Calu3 (cell line): ENCODE results near the gene EPS8L2. TPM values are rescaled to one million over a fixed set of nuclear protein-coding genes. Genes with fewer than 3 reads are reported as not detected.

Source experiments
- Bru-seq: library from RNA; stranded (reverse); fragments of 400-500 nt; gene quantifications from one replicate; lab custom pipeline; 2021; lab: Mats Ljungman, UMichigan
- BruChase-seq, 2 experiments: library from RNA; stranded (reverse); fragments of 400-500 nt; gene quantifications; one replicate each; lab custom pipeline; 2021; lab: Mats Ljungman, UMichigan
- BruUV-seq: library from RNA; stranded (reverse); fragments of 400-500 nt; replicated peaks from 2 replicates; lab custom pipeline; 2021; lab: Mats Ljungman, UMichigan
- CTCF ChIA-PET: fragments of 300-600 bp; sonication (Branson Sonifier 250); formaldehyde crosslinking; loops from one replicate; lab custom pipeline; 2022; ENCODE audit warnings: antibody characterized with exemption; lab: Charles Lee
- DNase-seq: peaks from one replicate; pipeline ENCODE4 v3.0.0; 2022
- H3K27ac Mint-ChIP-seq: one replicate; pipeline ENCODE4 v1.8.0; 2022; ENCODE audit warnings: mixed read lengths; ENCODE audit not compliant: unreplicated experiment
- H3K27me3 Mint-ChIP-seq: one replicate; pipeline ENCODE4 v1.8.0; 2022; ENCODE audit warnings: mixed read lengths; ENCODE audit not compliant: unreplicated experiment
- H3K36me3 Mint-ChIP-seq: one replicate; pipeline ENCODE4 v1.8.0; 2022; ENCODE audit warnings: mild to moderate bottlenecking, moderate library complexity, mixed read lengths; ENCODE audit not compliant: insufficient read depth, unreplicated experiment
- H3K4me1 Mint-ChIP-seq: one replicate; pipeline ENCODE4 v1.8.0; 2022; ENCODE audit warnings: mild to moderate bottlenecking, low read depth, mixed read lengths; ENCODE audit not compliant: unreplicated experiment
- H3K4me3 Mint-ChIP-seq: one replicate; pipeline ENCODE4 v1.8.0; 2022; ENCODE audit warnings: mild to moderate bottlenecking, low read depth, moderate library complexity, mixed read lengths; ENCODE audit not compliant: unreplicated experiment
- H3K9me3 Mint-ChIP-seq: one replicate; pipeline ENCODE4 v1.8.0; 2022; ENCODE audit warnings: low read depth, mixed read lengths; ENCODE audit not compliant: unreplicated experiment
- CTCF ChIP-seq: fragments of 200-600 bp; IDR thresholded peaks from one replicate; pipeline ENCODE4 v1.8.0; 2022; ENCODE audit warnings: antibody characterized with exemption; ENCODE audit not compliant: unreplicated experiment
- intact Hi-C: fragments of 100-400 bp; cut with micrococcal nuclease; formaldehyde crosslinking; loops from one replicate; pipeline ENCODE4 v1.10.0; 2022; ENCODE audit not compliant: unreplicated experiment
- long read RNA-seq: library from polyadenylated mRNA; stranded (forward); transcript quantifications from one replicate; pipeline ENCODE4 v2.0.0, GENCODE V29; 2022
- total RNA-seq: library from RNA; stranded (reverse); gene quantifications from 2 replicates; pipeline ENCODE4 v1.2.3, GENCODE V29; 2022

Gene EPS8L2
- total RNA-seq (212 and 213 TPM in 2 replicates), Bru-seq, nascent RNA (percentile 62 among the genes with signal in this experiment), BruChase-seq, experiment 1, labeled RNA remaining after a 6-hour chase (percentile 84 among the genes with signal in this experiment), BruChase-seq, experiment 2, labeled RNA remaining after a 2-hour chase (percentile 87 among the genes with signal in this experiment)
- long read RNA-seq, transcript EPS8L2-201 (21 exons, 3,148 nt) = major isoform, 59 of 171 reads
- long read RNA-seq, transcript EPS8L2-231 (21 exons, 3,188 nt) = minor isoform, 5 of 171 reads
- long read RNA-seq, transcript EPS8L2-220 (9 exons, 2,304 nt) = minor isoform, 5 of 171 reads
- long read RNA-seq, partial matches to known transcripts = 29 of 171 reads
- long read RNA-seq, other reads (novel, unspliced or antisense) = 67 of 171 reads

- Mint-ChIP-seq H3K27me3 (no peaks in the 10 kb centered on the region), H3K4me1 (peaks cover 25% of the 10 kb centered on the region), H3K9me3 (no peaks in the 10 kb centered on the region), H3K27ac (peak within 1 kb of the TSS; percentile 87), H3K4me3 (peak within 1 kb of the TSS; percentile 88), H3K36me3 (peaks cover 58% of the 10 kb centered on the region)
- no peak for TF ChIP-seq CTCF
- CTCF ChIA-PET = interaction anchor here (1.4 to 1.5 kb wide), 2 partner anchors 9 to 144 kb away, joined by 6 to 8 read pairs; no protein-coding TSS in a partner anchor
- no TSS peak for BruUV-seq
- intact Hi-C loops = loop anchor here (10.0 kb wide), 1 partner anchor 141 kb away; the partner anchor contains the start of genes LMNTD2 and RASSF7
- peak; percentile 73 for DNase-seq
Observed at GRCh38 chr11:705646-706438, at the start of gene EPS8L2. Gene EPS8L2 (plus strand): TSS chr11:706231. CDS start chr11:709408, 3,177 bp downstream.

- Mint-ChIP-seq H3K27ac (no peak overlapping the region), H3K4me1 (peaks cover 13% of the 10 kb centered on the region), H3K36me3 (peaks cover 53% of the 10 kb centered on the region), H3K27me3 (no peaks in the 10 kb centered on the region), H3K4me3 (no peak overlapping the region), H3K9me3 (no peaks in the 10 kb centered on the region)
- no peak for TF ChIP-seq CTCF
- DNase-seq = no peak
- intact Hi-C loops = no loop called here
- no TSS peak for BruUV-seq
- CTCF ChIA-PET = no interaction called here
Observed at GRCh38 chr11:656426-656825, 49.6 kb upstream of the EPS8L2 start.

- peaks cover 13% of the 10 kb centered on the region for H3K4me1 Mint-ChIP-seq
- no peaks in the 10 kb centered on the region for H3K9me3 Mint-ChIP-seq
- peaks cover 53% of the 10 kb centered on the region for H3K36me3 Mint-ChIP-seq
- CTCF ChIA-PET = no interaction called here
- no peak for DNase-seq
- no TSS peak for BruUV-seq
- TF ChIP-seq CTCF = no peak
- no peak overlapping the region for H3K27ac Mint-ChIP-seq
- H3K27me3 Mint-ChIP-seq = no peaks in the 10 kb centered on the region
- intact Hi-C loops = no loop called here
- H3K4me3 Mint-ChIP-seq = no peak overlapping the region
Observed at GRCh38 chr11:656866-657265, 49.2 kb upstream of the EPS8L2 start.

GRCh38 chr11:657691-658126 is 48.3 kb upstream of the EPS8L2 start:
- Mint-ChIP-seq H3K9me3 (no peaks in the 10 kb centered on the region), H3K36me3 (peaks cover 52% of the 10 kb centered on the region), H3K4me1 (peaks cover 13% of the 10 kb centered on the region), H3K27ac (no peak overlapping the region), H3K27me3 (no peaks in the 10 kb centered on the region), H3K4me3 (no peak overlapping the region)
- no peak for DNase-seq
- no peak for TF ChIP-seq CTCF
- CTCF ChIA-PET = no interaction called here
- BruUV-seq = no TSS peak
- intact Hi-C loops = no loop called here
